PC-3 (cell line): ENCODE measurements around the gene DLG2. TPM values are rescaled to one million over a fixed set of nuclear protein-coding genes. Genes with fewer than 3 reads are reported as not detected.

Experiments
- ATAC-seq: fragments of 200-7000 bp; cut with Tn5 transposase; 2 replicates; pipeline ENCODE4 v1.9.1; 2020; ENCODE audit warnings: mild to moderate bottlenecking, moderate library complexity
- BruUV-seq: library from RNA; stranded (reverse); fragments of 400-500 nt; replicated peaks from 2 replicates; lab custom pipeline; 2021; lab: Mats Ljungman, UMichigan
- CTCF ChIA-PET: fragments of 300-600 bp; sonication (Branson Sonifier 250); formaldehyde crosslinking; loops from one replicate; lab custom pipeline; 2022; ENCODE audit warnings: antibody characterized with exemption; lab: Charles Lee
- POLR2A ChIA-PET: fragments of 300-600 bp; sonication (Branson Sonifier 250); formaldehyde crosslinking; loops from one replicate; lab custom pipeline; 2022; ENCODE audit warnings: antibody characterized with exemption; ENCODE audit not compliant: unreplicated experiment; lab: Charles Lee
- DNase-seq: peaks from one replicate; pipeline ENCODE4 v3.0.0-alpha.2; 2015
- H2AFZ ChIP-seq: fragments of 300-600 bp; sonication (generic); 2 replicates; pipeline ENCODE4 v1.6.0; 2016; ENCODE audit warnings: antibody characterized with exemption, low read length
- H3F3A ChIP-seq: fragments of 300-600 bp; sonication (generic); one replicate; pipeline ENCODE4 v1.6.0; 2017; ENCODE audit warnings: antibody characterized with exemption, low read length, control low read depth, mild to moderate bottlenecking; ENCODE audit not compliant: unreplicated experiment
- H3K27ac ChIP-seq: fragments of 300-600 bp; sonication (generic); 2 replicates; pipeline ENCODE4 v1.5.1; 2016; ENCODE audit warnings: mild to moderate bottlenecking, low read length
- H3K27me3 ChIP-seq: fragments of 300-600 bp; sonication (generic); 2 replicates; pipeline ENCODE4 v1.6.1; 2016; ENCODE audit warnings: low read length, mixed read lengths
- H3K36me3 ChIP-seq: fragments of 300-600 bp; sonication (generic); 2 replicates; pipeline ENCODE4 v1.6.1; 2016; ENCODE audit warnings: low read depth, mixed run types, low read length, mixed read lengths
- H3K4me1 ChIP-seq: fragments of 300-600 bp; sonication (generic); 2 replicates; pipeline ENCODE4 v1.5.1; 2016; ENCODE audit warnings: low read length; ENCODE audit not compliant: insufficient read depth
- H3K4me2 ChIP-seq: fragments of 300-600 bp; sonication (generic); 2 replicates; pipeline ENCODE4 v1.6.0; 2016; ENCODE audit warnings: low read length
- H3K4me3 ChIP-seq: fragments of 300-600 bp; sonication (generic); 2 replicates; pipeline ENCODE4 v1.5.1; 2016; ENCODE audit warnings: mild to moderate bottlenecking, low read length, mixed read lengths
- H3K79me2 ChIP-seq: fragments of 300-600 bp; sonication (generic); 2 replicates; pipeline ENCODE4 v1.6.1; 2017; ENCODE audit warnings: low read length, mixed read lengths
- H3K9ac ChIP-seq: fragments of 300-600 bp; sonication (generic); 2 replicates; pipeline ENCODE4 v1.6.0; 2016; ENCODE audit warnings: mild to moderate bottlenecking, low read length
- H3K9me2 ChIP-seq: fragments of 300-600 bp; sonication (generic); replicated peaks from 2 replicates; pipeline ENCODE4 v1.6.1; 2016; ENCODE audit warnings: mixed run types, low read length, mixed read lengths
- H3K9me3 ChIP-seq: fragments of 300-600 bp; sonication (generic); 2 replicates; pipeline ENCODE4 v1.6.1; 2016; ENCODE audit warnings: low read length, mixed read lengths
- H4K20me1 ChIP-seq: fragments of 300-600 bp; sonication (generic); 2 replicates; pipeline ENCODE4 v1.6.1; 2016; ENCODE audit warnings: low read length, mixed read lengths
- CTCF ChIP-seq: fragments of 300-600 bp; sonication (generic); conservative IDR thresholded peaks from 2 replicates; pipeline ENCODE4 v1.5.1; 2017; ENCODE audit warnings: antibody characterized with exemption, low read depth, mild to moderate bottlenecking, low read length
- EZH2 ChIP-seq: fragments of 300-600 bp; sonication (generic); IDR thresholded peaks from one replicate; pipeline ENCODE4 v1.6.1; 2017; ENCODE audit warnings: antibody characterized with exemption, mild to moderate bottlenecking, low read length; ENCODE audit not compliant: unreplicated experiment
- EZH2phosphoT487 ChIP-seq: fragments of 300-600 bp; sonication (generic); IDR thresholded peaks from 2 replicates; pipeline ENCODE4 v1.6.1; 2018; ENCODE audit warnings: mild to moderate bottlenecking, antibody characterized with exemption, low read length, borderline replicate concordance
- intact Hi-C: fragments of 100-400 bp; cut with micrococcal nuclease; formaldehyde crosslinking; loops from 2 replicates; pipeline ENCODE4 v1.9.0; 2023
- total RNA-seq: library from RNA; depleted of rRNA; stranded (reverse); fragments of >200 nt; gene quantifications from 2 replicates; pipeline ENCODE4 v1.2.3, GENCODE V29; 2014

The DLG2 gene
- total RNA-seq, 1 experiment from 2014 or later: 0.58 TPM

GRCh38 chr11:83791557-83791956, 1835.6 kb downstream of the DLG2 start:
- Histone ChIP-seq H3K9ac (no peak overlapping the region), H3K36me3 (no peaks in the 10 kb centered on the region), H3K79me2 (no peaks in the 10 kb centered on the region), H3K4me3 (no peak overlapping the region), H3K9me2 (no peaks in the 10 kb centered on the region), H2AFZ (no peak overlapping the region), H4K20me1 (no peaks in the 10 kb centered on the region), H3K9me3 (no peaks in the 10 kb centered on the region), H3F3A (no peaks in the 10 kb centered on the region), H3K4me2 (no peak overlapping the region), H3K4me1 (no peaks in the 10 kb centered on the region), H3K27ac (no peak overlapping the region), H3K27me3 (peaks cover 39% of the 10 kb centered on the region)
- ATAC-seq: no peak
- ChIA-PET CTCF (no interaction called here), POLR2A (no interaction called here)
- DNase-seq: no peak
- BruUV-seq: no TSS peak
- intact Hi-C loops: no loop called here
- TF ChIP-seq CTCF (no peak), EZH2phosphoT487 (no peak), EZH2 (no peak)

GRCh38 chr11:83785942-83786341, 1841.2 kb downstream of the DLG2 start:
- no peak overlapping the region for H2AFZ ChIP-seq
- CTCF ChIA-PET: no interaction called here
- BruUV-seq: no TSS peak

More at GRCh38 chr11:83785942-83786341, 1841.2 kb downstream of the DLG2 start:
- H4K20me1 ChIP-seq: no peaks in the 10 kb centered on the region
- TF ChIP-seq EZH2: no peak
- no peak for TF ChIP-seq CTCF
- TF ChIP-seq EZH2phosphoT487: no peak
- no peaks in the 10 kb centered on the region for H3K36me3 ChIP-seq
- no peak overlapping the region for H3K9ac ChIP-seq
- intact Hi-C loops: no loop called here
- H3K9me3 ChIP-seq: no peaks in the 10 kb centered on the region
- H3K4me1 ChIP-seq: no peaks in the 10 kb centered on the region
- POLR2A ChIA-PET: no interaction called here
- H3K9me2 ChIP-seq: no peaks in the 10 kb centered on the region
- peaks cover 23% of the 10 kb centered on the region; the same call in 1 of the 2 replicates for H3K27me3 ChIP-seq
- H3K27ac ChIP-seq: no peak overlapping the region
- no peak overlapping the region for H3K4me2 ChIP-seq
- no peak for ATAC-seq
- H3K4me3 ChIP-seq: no peak overlapping the region
- H3K79me2 ChIP-seq: no peaks in the 10 kb centered on the region
- DNase-seq: no peak
- H3F3A ChIP-seq: no peaks in the 10 kb centered on the region
